Uterus (tissue), 4 donors: Measurements from ENCODE around the gene MKI67. TPM values are rescaled to one million over a fixed set of nuclear protein-coding genes. Genes with fewer than 3 reads are reported as not detected.

Experiments used
- DNase-seq, 2 donors: peaks; one replicate each; pipeline ENCODE4 v3.0.0-alpha.2; 2019 to 2020
- H3K27ac ChIP-seq, 2 donors: fragments of 200-600 bp; sonication (generic); 1 replicate in 1 of 2; 2 replicates in 1 of 2; pipeline ENCODE4 v1.5.1; 2016 to 2018
- H3K27me3 ChIP-seq, 2 donors: fragments of 200-600 bp; sonication (generic); one replicate each; pipeline ENCODE4 v1.5.1; 2018 to 2019; ENCODE audit warnings: control low read depth in 1 of 2
- H3K36me3 ChIP-seq, 2 donors: fragments of 200-600 bp; sonication (generic); one replicate each; pipeline ENCODE4 v1.5.1; 2019; ENCODE audit warnings: control low read depth in 1 of 2
- H3K4me1 ChIP-seq, 2 donors: fragments of 200-600 bp; sonication (generic); one replicate each; pipeline ENCODE4 v1.5.1; 2018 to 2019; ENCODE audit warnings: control low read depth in 1 of 2
- H3K4me3 ChIP-seq, 2 donors: fragments of 200-600 bp; sonication (generic); 1 replicate in 1 of 2; 2 replicates in 1 of 2; pipeline ENCODE4 v1.5.1; 2018 to 2019; ENCODE audit warnings: mild to moderate bottlenecking in 1 of 2
- H3K9me3 ChIP-seq, 2 donors: fragments of 200-600 bp; sonication (generic); one replicate each; pipeline ENCODE4 v1.5.1; 2019; ENCODE audit warnings: control low read depth in 1 of 2
- POLR2A ChIP-seq, 2 donors: fragments of 450-650 bp; IDR thresholded peaks; one replicate each; pipeline ENCODE4 v1.6.1; 2016; ENCODE audit warnings: antibody characterized with exemption in 2 of 2, mild to moderate bottlenecking in 1 of 2, moderate library complexity in 1 of 2
- intact Hi-C: fragments of 100-400 bp; cut with DNase I; formaldehyde crosslinking; loops from one replicate; pipeline ENCODE4 v1.15.1; 2023; ENCODE audit warnings: low total_unique reads
- total RNA-seq, 4 donors: library from RNA; depleted of rRNA in 3 of 4; stranded (reverse); fragments of >200 nt in 3 of 4; gene quantifications; one replicate each; pipeline versions ENCODE4 v1.1.0 to v1.2.4, GENCODE V29; 2014 to 2023
- TF ChIP-seq, protein P1 (sequence below), 4 experiments: fragments of 200-600 bp in 2 of 4; fragments of 450-650 bp in 2 of 4; sonication (generic) in 2 of 4; IDR thresholded peaks; one replicate each; pipeline ENCODE4 v1.5.1; 2016 to 2019; ENCODE audit warnings: antibody characterized with exemption in 4 of 4, mild to moderate bottlenecking in 2 of 4, moderate library complexity in 1 of 4
- donor health status: DM: yes; HTN: yes; CAD: no.

MKI67 gene
- total RNA-seq, 4 donors from 2014 or later: under 0.01 to 16.9 (median 0.56) TPM

DNA sequence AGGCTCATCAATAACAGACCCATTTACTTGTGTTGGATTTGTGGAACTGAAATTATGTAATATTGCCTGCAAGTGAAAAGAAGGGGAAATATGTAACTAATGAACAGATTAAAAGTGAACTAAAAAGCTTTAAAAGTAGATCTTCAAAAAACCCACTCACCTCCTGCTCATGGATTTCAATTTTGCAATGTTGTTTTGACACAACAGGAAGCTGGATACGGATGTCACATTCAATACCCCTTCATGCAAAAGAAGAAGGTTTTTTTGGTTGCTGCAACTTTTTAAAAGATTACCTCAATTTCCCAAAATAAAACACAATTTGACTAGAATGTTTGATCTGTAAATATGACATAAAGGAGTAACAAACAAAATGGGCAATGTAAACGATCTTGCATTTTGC is 3.3 kb downstream of the MKI67 start:
- Histone ChIP-seq H3K4me1 (peaks cover 6 to 7% of the 10 kb centered on the region in 2 donors), H3K36me3 (no peaks in the 10 kb centered on the region), H3K27me3 (peaks cover 0 to 12% of the 10 kb centered on the region in 2 donors), H3K9me3 (no peaks in the 10 kb centered on the region), H3K27ac (no peak overlapping the region), H3K4me3 (no peak overlapping the region)
- TF ChIP-seq, protein P1, sequence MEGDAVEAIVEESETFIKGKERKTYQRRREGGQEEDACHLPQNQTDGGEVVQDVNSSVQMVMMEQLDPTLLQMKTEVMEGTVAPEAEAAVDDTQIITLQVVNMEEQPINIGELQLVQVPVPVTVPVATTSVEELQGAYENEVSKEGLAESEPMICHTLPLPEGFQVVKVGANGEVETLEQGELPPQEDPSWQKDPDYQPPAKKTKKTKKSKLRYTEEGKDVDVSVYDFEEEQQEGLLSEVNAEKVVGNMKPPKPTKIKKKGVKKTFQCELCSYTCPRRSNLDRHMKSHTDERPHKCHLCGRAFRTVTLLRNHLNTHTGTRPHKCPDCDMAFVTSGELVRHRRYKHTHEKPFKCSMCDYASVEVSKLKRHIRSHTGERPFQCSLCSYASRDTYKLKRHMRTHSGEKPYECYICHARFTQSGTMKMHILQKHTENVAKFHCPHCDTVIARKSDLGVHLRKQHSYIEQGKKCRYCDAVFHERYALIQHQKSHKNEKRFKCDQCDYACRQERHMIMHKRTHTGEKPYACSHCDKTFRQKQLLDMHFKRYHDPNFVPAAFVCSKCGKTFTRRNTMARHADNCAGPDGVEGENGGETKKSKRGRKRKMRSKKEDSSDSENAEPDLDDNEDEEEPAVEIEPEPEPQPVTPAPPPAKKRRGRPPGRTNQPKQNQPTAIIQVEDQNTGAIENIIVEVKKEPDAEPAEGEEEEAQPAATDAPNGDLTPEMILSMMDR (IDR thresholded peaks at IDR 0.05): no peak
- intact Hi-C loops: no loop called here
- no peak for DNase-seq

DNA sequence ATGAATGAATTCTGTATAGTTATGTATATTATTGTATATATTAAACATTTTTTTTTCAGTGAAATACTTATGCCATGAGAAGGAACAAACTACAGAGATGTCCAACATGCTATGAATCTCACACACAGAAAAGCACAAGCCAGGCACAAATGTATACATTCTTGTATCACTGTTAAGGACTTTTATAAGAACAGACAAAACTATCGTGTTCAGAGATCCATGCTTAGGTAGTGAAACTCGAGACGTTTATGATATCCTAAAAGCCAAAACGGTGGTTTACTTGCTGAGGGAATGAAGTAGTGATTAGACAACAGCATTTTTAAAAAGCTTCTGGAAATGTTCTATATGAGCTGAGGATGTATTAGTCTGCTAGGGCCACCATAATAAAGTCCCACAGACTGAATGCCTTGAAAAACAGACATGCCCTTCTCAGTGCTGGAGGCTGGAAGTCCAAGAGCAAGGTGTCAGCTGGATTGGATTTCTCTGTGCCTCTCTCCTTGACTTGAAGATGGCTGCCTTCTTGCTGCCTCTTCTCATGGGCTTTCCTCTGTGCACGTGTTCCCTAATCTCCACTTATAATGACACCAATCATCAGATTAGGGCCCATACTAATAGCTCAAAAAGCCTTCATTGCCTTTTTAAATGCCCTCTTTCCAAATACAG is 4.3 kb downstream of the MKI67 start:
- peaks cover 0 to 12% of the 10 kb centered on the region in 2 donors for H3K27me3 ChIP-seq
- TF ChIP-seq, protein P1 (IDR thresholded peaks at IDR 0.05): no peak
- no peak for TF ChIP-seq POLR2A (IDR thresholded peaks at IDR 0.05)
- DNase-seq: no peak

DNA sequence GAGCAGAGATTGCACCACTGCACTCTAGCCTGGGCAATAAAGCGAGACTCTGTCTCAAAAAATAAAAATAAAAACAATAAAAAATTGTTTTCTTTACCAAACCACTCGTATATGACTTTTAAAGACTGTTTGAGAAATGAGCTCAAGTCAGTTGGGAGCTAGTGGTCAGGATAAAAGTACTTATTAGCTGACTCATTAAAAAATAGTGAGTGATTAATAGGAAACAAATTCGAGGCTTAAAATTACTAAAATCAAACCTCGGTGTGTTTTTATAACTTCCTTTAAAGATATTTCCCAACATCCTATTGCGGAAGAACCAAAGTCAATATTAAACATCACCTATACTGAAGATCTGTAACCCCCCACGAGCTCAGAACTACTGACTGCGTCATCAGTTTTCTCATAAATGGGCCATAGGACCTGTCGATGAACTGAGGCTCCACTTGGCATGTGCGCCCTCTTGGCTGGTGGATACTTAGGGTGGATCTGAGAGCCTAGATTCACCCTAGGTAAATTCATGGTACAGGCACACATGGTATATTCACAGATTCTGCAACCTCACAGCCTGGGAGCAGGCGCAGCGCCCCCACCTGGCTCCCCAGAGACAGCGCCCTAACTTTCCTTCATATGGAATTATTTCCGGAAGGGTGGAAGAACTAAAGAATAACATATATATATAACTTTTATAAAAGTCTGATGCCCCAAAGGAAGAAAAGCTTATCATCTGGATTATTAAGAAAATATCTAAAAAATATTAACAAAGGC is 9.2 kb downstream of the MKI67 start:
- H3K27me3 ChIP-seq: peaks cover 0 to 5% of the 10 kb centered on the region in 2 donors
- H3K27ac ChIP-seq: no peak overlapping the region
- intact Hi-C loops: no loop called here
- H3K4me3 ChIP-seq: no peak overlapping the region
- no peaks in the 10 kb centered on the region for H3K4me1 ChIP-seq
- H3K36me3 ChIP-seq: no peaks in the 10 kb centered on the region
- no peak for DNase-seq
- TF ChIP-seq POLR2A (IDR thresholded peaks at IDR 0.05): no peak
- TF ChIP-seq, protein P1 (IDR thresholded peaks at IDR 0.05): no peak
- H3K9me3 ChIP-seq: no peaks in the 10 kb centered on the region

More for the DNA sequence above, 4.3 kb downstream of the MKI67 start:
- no peak overlapping the region for H3K4me3 ChIP-seq
- no peaks in the 10 kb centered on the region for H3K9me3 ChIP-seq
- H3K36me3 ChIP-seq: no peaks in the 10 kb centered on the region
- H3K27ac ChIP-seq: no peak overlapping the region
- peaks cover 6 to 7% of the 10 kb centered on the region in 2 donors for H3K4me1 ChIP-seq
- intact Hi-C loops: no loop called here

GRCh38 chr10:128116187-128116586 is 10.0 kb downstream of the MKI67 start:
- intact Hi-C loops: no loop called here
- H3K9me3 ChIP-seq: no peaks in the 10 kb centered on the region
- DNase-seq: no peak
- no peaks in the 10 kb centered on the region for H3K27me3 ChIP-seq
- H3K4me3 ChIP-seq: no peak overlapping the region
- H3K27ac ChIP-seq: no peak overlapping the region
- no peaks in the 10 kb centered on the region for H3K36me3 ChIP-seq
- TF ChIP-seq POLR2A (IDR thresholded peaks at IDR 0.05): no peak
- TF ChIP-seq, protein P1 (IDR thresholded peaks at IDR 0.05): no peak
- no peaks in the 10 kb centered on the region for H3K4me1 ChIP-seq

DNA sequence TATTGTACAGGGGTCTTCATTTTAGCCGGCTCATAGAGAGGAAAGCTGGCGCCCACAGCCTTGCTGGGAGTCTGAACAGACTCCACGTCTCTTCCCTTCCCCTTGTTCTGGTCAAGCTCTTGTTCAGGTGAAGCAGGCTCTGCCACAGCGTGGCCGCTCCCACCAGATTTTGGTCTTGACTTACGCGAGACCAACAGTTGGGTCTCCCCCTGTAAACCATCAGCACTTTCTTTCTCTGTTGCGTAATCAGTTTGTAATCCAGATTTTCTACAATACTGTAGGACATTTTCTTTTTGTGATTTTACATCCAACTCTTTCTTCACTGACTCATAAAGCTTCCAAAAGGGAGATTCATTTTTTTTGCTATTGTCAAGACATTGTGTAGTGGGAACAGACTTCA is 10.9 kb downstream of the MKI67 start:
- Histone ChIP-seq H3K9me3 (no peaks in the 10 kb centered on the region), H3K27ac (no peak overlapping the region), H3K4me1 (no peaks in the 10 kb centered on the region), H3K36me3 (no peaks in the 10 kb centered on the region), H3K4me3 (no peak overlapping the region), H3K27me3 (no peaks in the 10 kb centered on the region)
- TF ChIP-seq, protein P1 (IDR thresholded peaks at IDR 0.05): no peak
- no peak for TF ChIP-seq POLR2A (IDR thresholded peaks at IDR 0.05)
- DNase-seq: no peak
- intact Hi-C loops: no loop called here
